Measurements from ENCODE around the gene TSC2.

DNA sequence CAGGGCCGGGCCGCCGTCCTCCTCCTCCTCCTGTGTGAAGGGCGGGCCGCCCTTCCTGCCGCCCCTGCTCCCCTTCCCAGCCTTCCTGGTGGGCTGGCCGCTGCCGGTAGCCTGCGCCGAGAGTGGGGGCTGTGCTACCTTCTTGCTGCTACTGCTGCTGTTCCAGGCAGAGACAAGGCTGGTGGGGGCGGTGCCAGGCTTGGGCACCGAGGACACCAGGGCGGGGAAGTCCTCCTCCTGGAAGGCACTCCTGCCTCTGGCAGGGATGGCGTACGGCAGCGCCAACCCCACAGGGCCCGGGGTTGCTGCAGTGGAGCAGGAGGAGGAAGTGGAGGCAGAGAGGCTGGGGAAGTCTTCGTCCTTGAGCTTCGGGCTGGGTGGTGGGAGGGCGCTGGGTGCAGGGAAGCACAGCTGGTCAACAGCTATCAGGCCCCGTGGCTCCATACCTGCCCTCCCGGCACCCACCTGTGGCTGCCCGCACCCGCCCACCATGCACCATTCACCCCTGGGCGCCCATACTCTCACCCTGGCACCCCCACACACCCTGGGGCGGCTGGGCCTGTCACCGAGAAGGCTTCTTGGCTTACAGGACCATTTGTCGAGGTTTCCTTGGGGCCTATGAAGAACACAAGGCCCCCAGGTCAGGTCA lies 47.8 kb upstream of the TSC2 start:
- TF ChIP-seq, protein P1, sequence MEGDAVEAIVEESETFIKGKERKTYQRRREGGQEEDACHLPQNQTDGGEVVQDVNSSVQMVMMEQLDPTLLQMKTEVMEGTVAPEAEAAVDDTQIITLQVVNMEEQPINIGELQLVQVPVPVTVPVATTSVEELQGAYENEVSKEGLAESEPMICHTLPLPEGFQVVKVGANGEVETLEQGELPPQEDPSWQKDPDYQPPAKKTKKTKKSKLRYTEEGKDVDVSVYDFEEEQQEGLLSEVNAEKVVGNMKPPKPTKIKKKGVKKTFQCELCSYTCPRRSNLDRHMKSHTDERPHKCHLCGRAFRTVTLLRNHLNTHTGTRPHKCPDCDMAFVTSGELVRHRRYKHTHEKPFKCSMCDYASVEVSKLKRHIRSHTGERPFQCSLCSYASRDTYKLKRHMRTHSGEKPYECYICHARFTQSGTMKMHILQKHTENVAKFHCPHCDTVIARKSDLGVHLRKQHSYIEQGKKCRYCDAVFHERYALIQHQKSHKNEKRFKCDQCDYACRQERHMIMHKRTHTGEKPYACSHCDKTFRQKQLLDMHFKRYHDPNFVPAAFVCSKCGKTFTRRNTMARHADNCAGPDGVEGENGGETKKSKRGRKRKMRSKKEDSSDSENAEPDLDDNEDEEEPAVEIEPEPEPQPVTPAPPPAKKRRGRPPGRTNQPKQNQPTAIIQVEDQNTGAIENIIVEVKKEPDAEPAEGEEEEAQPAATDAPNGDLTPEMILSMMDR (IDR thresholded peaks at IDR 0.05; ENCODE audit: low read depth, low read length) = no peak
- TF ChIP-seq, protein P2, sequence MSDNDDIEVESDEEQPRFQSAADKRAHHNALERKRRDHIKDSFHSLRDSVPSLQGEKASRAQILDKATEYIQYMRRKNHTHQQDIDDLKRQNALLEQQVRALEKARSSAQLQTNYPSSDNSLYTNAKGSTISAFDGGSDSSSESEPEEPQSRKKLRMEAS (IDR thresholded peaks at IDR 0.05; ENCODE audit: low read depth, low read length) = no peak
- TF ChIP-seq POLR2A (IDR thresholded peaks at IDR 0.05; ENCODE audit: extremely low read depth, insufficient read length) (no peak), MYC (IDR thresholded peaks at IDR 0.05; ENCODE audit: low read depth, low read length) (no peak)
